Caki2 (cell line): ENCODE data around the gene FAM210A. TPM values are rescaled to one million over a fixed set of nuclear protein-coding genes. Genes with fewer than 3 reads are reported as not detected.

Experiments used
- DNase-seq: peaks from one replicate; pipeline ENCODE4 v3.0.0-alpha.2; 2015; ENCODE audit warnings: low read depth
- in situ Hi-C: cut with HindIII; loops from 2 replicates; pipeline ENCODE4 v1.10.0; 2016; ENCODE audit warnings: low sequenced_read_pairs, low pct_unique_long_range_greater_than_20kb, mixed read lengths
- total RNA-seq: library from RNA; depleted of rRNA; stranded (reverse); fragments of >200 nt; shearing (Covaris generic); gene quantifications from 2 replicates; pipeline ENCODE4 v1.2.3, GENCODE V29; 2014; ENCODE audit warnings: low replicate concordance

FAM210A gene
- total RNA-seq, 1 experiment from 2014 or later, result 34.9 TPM

- peak; percentile 46 for DNase-seq
- in situ Hi-C loops, result no loop called here
These were observed 96.3 kb downstream of the FAM210A start for GRCh38 chr18:13629841-13630715.

GRCh38 chr18:13628211-13628610 lies 98.1 kb downstream of the FAM210A start:
- in situ Hi-C loops, result no loop called here
- DNase-seq, result no peak

- no peak for DNase-seq
- in situ Hi-C loops, result no loop called here
These were observed 98.7 kb downstream of the FAM210A start for GRCh38 chr18:13627639-13628038.

GRCh38 chr18:13626544-13626908 lies 99.8 kb downstream of the FAM210A start:
- in situ Hi-C loops, result no loop called here
- no peak for DNase-seq

GRCh38 chr18:13625843-13626543 lies 100.4 kb downstream of the FAM210A start:
- in situ Hi-C loops, result no loop called here
- DNase-seq, result no peak

GRCh38 chr18:13625355-13625754 lies 101.0 kb downstream of the FAM210A start:
- DNase-seq, result no peak
- in situ Hi-C loops, result no loop called here

- no peak for DNase-seq
- in situ Hi-C loops, result no loop called here
These were observed 101.7 kb downstream of the FAM210A start for GRCh38 chr18:13624563-13625237.

- DNase-seq, result no peak
- in situ Hi-C loops, result no loop called here
These were observed 102.5 kb downstream of the FAM210A start for GRCh38 chr18:13623871-13624270.

- no peak for DNase-seq
- in situ Hi-C loops, result no loop called here
These were observed 103.0 kb downstream of the FAM210A start for GRCh38 chr18:13623348-13623747.

- no peak for DNase-seq
- in situ Hi-C loops, result no loop called here
These were observed 103.6 kb downstream of the FAM210A start for GRCh38 chr18:13622751-13623150.

- no peak for DNase-seq
- in situ Hi-C loops, result no loop called here
These were observed 104.3 kb downstream of the FAM210A start for GRCh38 chr18:13621886-13622619.

- no peak for DNase-seq
- in situ Hi-C loops, result no loop called here
These were observed 104.9 kb downstream of the FAM210A start for GRCh38 chr18:13621446-13621849.

GRCh38 chr18:13620818-13621445 lies 105.4 kb downstream of the FAM210A start:
- in situ Hi-C loops, result no loop called here
- no peak for DNase-seq

- no peak for DNase-seq
- in situ Hi-C loops, result no loop called here
These were observed 106.1 kb downstream of the FAM210A start for GRCh38 chr18:13620206-13620672.

GRCh38 chr18:13619505-13620205 lies 106.7 kb downstream of the FAM210A start:
- DNase-seq, result no peak
- in situ Hi-C loops, result no loop called here

- in situ Hi-C loops, result no loop called here
These were observed 107.5 kb downstream of the FAM210A start for GRCh38 chr18:13618760-13619438.

More at GRCh38 chr18:13618760-13619438, 107.5 kb downstream of the FAM210A start:
- no peak for DNase-seq
